A673 (cell line): ENCODE results near the gene TOR1A. TPM values are rescaled to one million over a fixed set of nuclear protein-coding genes. Genes with fewer than 3 reads are reported as not detected.
A peak's percentile ranks its signal among the peaks of the same experiment; 100 is the strongest.

Experiments used
- BruUV-seq: library from RNA; stranded (reverse); fragments of 400-500 nt; replicated peaks from 2 replicates; lab custom pipeline; 2021; lab: Mats Ljungman, UMichigan
- CTCF ChIA-PET: fragments of 300-600 bp; sonication (Branson Sonifier 250); formaldehyde crosslinking; loops from one replicate; lab custom pipeline; 2022; ENCODE audit warnings: antibody characterized with exemption; lab: Charles Lee
- POLR2A ChIA-PET: fragments of 300-600 bp; sonication (Branson Sonifier 250); formaldehyde crosslinking; loops from one replicate; lab custom pipeline; 2022; ENCODE audit warnings: antibody characterized with exemption; ENCODE audit not compliant: low non-redundant PET; lab: Charles Lee
- DNase-seq: peaks from one replicate; pipeline ENCODE4 v3.0.0-alpha.2; 2015; ENCODE audit warnings: low spot score
- H3K27ac ChIP-seq: fragments of 200-600 bp; sonication (generic); 2 replicates; pipeline ENCODE4 v1.5.1; 2016; ENCODE audit warnings: mixed run types, low read depth, mild to moderate bottlenecking, mixed read lengths, antibody characterized with exemption, low read length; ENCODE audit not compliant: poor library complexity, severe bottlenecking
- H3K27me3 ChIP-seq: fragments of 200-600 bp; sonication (generic); replicated peaks from 2 replicates; pipeline ENCODE4 v1.6.1; 2017; ENCODE audit warnings: mixed run types, low read depth, mild to moderate bottlenecking, mixed read lengths, antibody characterized with exemption, low read length; ENCODE audit not compliant: insufficient read depth, poor library complexity
- H3K36me3 ChIP-seq: fragments of 200-600 bp; sonication (generic); 2 replicates; pipeline ENCODE4 v1.6.1; 2016; ENCODE audit warnings: mixed run types, mild to moderate bottlenecking, mixed read lengths, antibody characterized with exemption, low read length; ENCODE audit not compliant: insufficient read depth, poor library complexity, severe bottlenecking
- H3K4me1 ChIP-seq: fragments of 200-600 bp; sonication (generic); 2 replicates; pipeline ENCODE4 v1.6.1; 2017; ENCODE audit warnings: mixed run types, mild to moderate bottlenecking, mixed read lengths, antibody characterized with exemption, low read length; ENCODE audit not compliant: insufficient read depth, poor library complexity, severe bottlenecking
- H3K4me3 ChIP-seq: fragments of 200-600 bp; sonication (generic); 2 replicates; pipeline ENCODE4 v1.5.1; 2016; ENCODE audit warnings: low read depth, mixed run types, mild to moderate bottlenecking, mixed read lengths, low read length; ENCODE audit not compliant: poor library complexity, severe bottlenecking
- H3K9me3 ChIP-seq: fragments of 200-600 bp; sonication (generic); 2 replicates; pipeline ENCODE4 v1.6.1; 2016; ENCODE audit warnings: mixed run types, low read depth, mild to moderate bottlenecking, mixed read lengths, antibody characterized with exemption, low read length; ENCODE audit not compliant: poor library complexity, severe bottlenecking
- EZH2 ChIP-seq: fragments of 200-600 bp; sonication (generic); IDR thresholded peaks from 2 replicates; pipeline ENCODE4 v1.6.1; 2017; ENCODE audit warnings: borderline replicate concordance, low read depth, mild to moderate bottlenecking, mixed read lengths, antibody characterized with exemption, low read length; ENCODE audit not compliant: poor library complexity, severe bottlenecking
- intact Hi-C: fragments of 100-400 bp; cut with micrococcal nuclease; formaldehyde crosslinking; loops from one replicate; pipeline ENCODE4 v1.10.0; 2022; ENCODE audit not compliant: unreplicated experiment
- total RNA-seq: library from RNA; stranded (reverse); gene quantifications from 2 replicates; pipeline ENCODE4 v1.2.3, GENCODE V29; 2021
- TF ChIP-seq, protein P1 (sequence below): fragments of 300-800, 200-600 bp; sonication (generic); conservative IDR thresholded peaks from 2 replicates; pipeline ENCODE4 v1.5.1; 2017; ENCODE audit warnings: low read depth, mild to moderate bottlenecking, antibody characterized with exemption, low read length, moderate library complexity, mixed read lengths

The TOR1A gene
- total RNA-seq, 1 experiment from 2014 or later, result 46.3 TPM

DNA sequence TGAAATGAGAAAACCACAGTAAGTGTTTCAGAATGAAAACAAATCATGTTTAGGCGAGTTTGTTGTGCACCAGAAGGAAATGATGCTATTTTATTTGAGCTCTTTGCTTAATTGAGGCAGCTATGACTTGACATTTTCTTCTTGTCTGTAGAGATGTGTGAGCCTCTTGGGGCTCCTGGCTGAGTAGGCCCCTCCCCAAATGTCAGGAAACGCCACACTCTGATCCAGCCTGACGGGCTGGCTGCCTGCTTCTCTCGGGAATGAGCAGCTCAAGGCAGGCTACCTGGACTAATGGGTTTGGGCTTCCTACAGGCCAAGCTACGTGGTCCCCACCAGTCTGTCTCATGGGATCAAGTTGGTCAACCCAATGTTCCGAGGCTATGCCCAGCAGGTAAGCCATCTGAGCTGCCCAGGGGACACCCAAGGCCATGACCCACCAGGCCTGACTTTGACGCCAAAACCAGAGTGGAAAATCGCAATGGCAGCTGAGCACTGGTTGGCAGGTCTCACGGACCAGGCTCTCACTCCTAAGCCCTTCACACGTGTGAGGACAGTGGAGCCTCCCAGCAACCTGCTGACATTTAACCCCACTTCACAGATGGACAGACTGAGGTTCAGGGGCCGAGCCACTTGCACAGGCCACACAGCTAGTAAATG lies 41.2 kb upstream of the TOR1A start:
- Histone ChIP-seq H3K36me3 (no peaks in the 10 kb centered on the region), H3K27ac (peak overlapping the region; percentile 56), H3K27me3 (no peaks in the 10 kb centered on the region), H3K4me1 (peaks cover 13% of the 10 kb centered on the region), H3K4me3 (no peak overlapping the region), H3K9me3 (no peaks in the 10 kb centered on the region)
- intact Hi-C loops, result no loop called here
- CTCF ChIA-PET, result no interaction called here
- TF ChIP-seq, protein P1, sequence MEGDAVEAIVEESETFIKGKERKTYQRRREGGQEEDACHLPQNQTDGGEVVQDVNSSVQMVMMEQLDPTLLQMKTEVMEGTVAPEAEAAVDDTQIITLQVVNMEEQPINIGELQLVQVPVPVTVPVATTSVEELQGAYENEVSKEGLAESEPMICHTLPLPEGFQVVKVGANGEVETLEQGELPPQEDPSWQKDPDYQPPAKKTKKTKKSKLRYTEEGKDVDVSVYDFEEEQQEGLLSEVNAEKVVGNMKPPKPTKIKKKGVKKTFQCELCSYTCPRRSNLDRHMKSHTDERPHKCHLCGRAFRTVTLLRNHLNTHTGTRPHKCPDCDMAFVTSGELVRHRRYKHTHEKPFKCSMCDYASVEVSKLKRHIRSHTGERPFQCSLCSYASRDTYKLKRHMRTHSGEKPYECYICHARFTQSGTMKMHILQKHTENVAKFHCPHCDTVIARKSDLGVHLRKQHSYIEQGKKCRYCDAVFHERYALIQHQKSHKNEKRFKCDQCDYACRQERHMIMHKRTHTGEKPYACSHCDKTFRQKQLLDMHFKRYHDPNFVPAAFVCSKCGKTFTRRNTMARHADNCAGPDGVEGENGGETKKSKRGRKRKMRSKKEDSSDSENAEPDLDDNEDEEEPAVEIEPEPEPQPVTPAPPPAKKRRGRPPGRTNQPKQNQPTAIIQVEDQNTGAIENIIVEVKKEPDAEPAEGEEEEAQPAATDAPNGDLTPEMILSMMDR, result no peak
- TF ChIP-seq EZH2, result no peak
- no TSS peak for BruUV-seq
- POLR2A ChIA-PET, result no interaction called here
- no peak for DNase-seq

DNA sequence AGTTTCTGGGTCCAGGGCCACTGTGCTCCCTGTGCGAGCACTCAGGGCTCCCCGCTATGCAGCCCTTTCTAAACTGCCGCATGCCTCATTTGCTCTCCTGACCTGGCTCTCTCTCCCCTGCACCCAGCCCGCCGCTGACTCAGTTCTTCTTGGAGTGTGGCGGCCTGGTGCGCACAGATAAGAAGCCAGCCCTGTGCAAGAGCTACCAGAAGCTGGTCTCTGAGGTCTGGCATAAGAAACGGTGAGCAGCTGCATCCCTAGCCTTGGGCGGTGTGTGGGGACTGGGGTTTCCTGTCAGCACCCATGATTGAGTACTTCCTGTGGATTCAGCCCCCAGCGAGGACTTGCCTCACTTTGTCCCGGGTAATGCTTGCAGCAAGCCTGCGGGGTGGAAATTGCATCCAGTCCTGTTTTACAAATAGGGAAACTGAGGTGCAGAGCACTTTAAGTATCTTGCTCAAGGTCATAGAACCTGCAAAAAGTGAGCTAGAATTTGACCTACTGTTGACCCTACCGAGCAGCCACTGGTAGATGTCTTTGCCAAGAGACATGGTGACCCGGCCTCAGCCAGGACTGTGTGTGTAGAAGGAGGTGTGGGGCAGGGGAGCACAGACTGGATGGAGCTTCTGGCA lies 39.2 kb upstream of the TOR1A start:
- POLR2A ChIA-PET, result no interaction called here

GRCh38 chr9:129861447-129861827 lies 37.5 kb upstream of the TOR1A start:
- DNase-seq, result no peak
- H3K36me3 ChIP-seq, result no peaks in the 10 kb centered on the region
- TF ChIP-seq, protein P1, result no peak
- TF ChIP-seq EZH2, result no peak
- ChIA-PET CTCF (no interaction called here), POLR2A (no interaction called here)
- BruUV-seq, result no TSS peak
- peaks cover 13% of the 10 kb centered on the region for H3K4me1 ChIP-seq
- H3K4me3 ChIP-seq, result no peak overlapping the region
- no peaks in the 10 kb centered on the region for H3K9me3 ChIP-seq
- no peaks in the 10 kb centered on the region for H3K27me3 ChIP-seq
- intact Hi-C loops, result no loop called here
- no peak overlapping the region for H3K27ac ChIP-seq

More for the DNA sequence above, 39.2 kb upstream of the TOR1A start:
- Histone ChIP-seq H3K4me1 (peaks cover 13% of the 10 kb centered on the region), H3K36me3 (no peaks in the 10 kb centered on the region), H3K27ac (peak overlapping the region; percentile 18), H3K4me3 (no peak overlapping the region), H3K9me3 (no peaks in the 10 kb centered on the region), H3K27me3 (no peaks in the 10 kb centered on the region)
- TF ChIP-seq, protein P1, result no peak
- TF ChIP-seq EZH2, result no peak
- no TSS peak for BruUV-seq
- CTCF ChIA-PET, result no interaction called here
- DNase-seq, result peak; percentile 87
- intact Hi-C loops, result no loop called here
